NAMALWA (cell line): ENCODE results near the gene COQ3.
A peak's percentile ranks its signal among the peaks of the same experiment; 100 is the strongest.
"Not testable (repeated sequence)": the region's sequence is repeated elsewhere in the genome, so short reads cannot be mapped to it uniquely, and the experiment has no call there.

Experiments
- DNase-seq: peaks from one replicate; pipeline ENCODE4 v3.0.0-alpha.2; 2015; ENCODE audit warnings: low spot score

COQ3 gene

DNA sequence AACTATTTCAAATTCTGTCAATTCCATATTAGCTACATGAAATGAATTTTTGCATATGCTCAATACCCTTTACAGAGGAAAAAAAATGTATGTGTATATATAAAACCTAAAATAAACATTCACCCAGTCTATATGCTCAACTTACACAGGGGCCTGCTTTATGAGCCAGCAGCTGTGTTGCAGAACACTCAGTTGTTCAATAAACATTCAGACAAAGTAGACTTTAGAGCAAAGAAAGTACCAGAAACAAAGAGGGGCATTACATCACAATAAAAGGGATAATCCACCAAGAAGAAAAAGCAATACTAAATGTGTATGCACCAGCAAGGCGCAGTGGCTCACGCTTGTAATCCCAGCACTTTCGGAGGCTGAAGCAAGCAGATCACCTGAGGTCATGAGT, 9.5 kb downstream of the COQ3 start:
- no peak for DNase-seq

DNA sequence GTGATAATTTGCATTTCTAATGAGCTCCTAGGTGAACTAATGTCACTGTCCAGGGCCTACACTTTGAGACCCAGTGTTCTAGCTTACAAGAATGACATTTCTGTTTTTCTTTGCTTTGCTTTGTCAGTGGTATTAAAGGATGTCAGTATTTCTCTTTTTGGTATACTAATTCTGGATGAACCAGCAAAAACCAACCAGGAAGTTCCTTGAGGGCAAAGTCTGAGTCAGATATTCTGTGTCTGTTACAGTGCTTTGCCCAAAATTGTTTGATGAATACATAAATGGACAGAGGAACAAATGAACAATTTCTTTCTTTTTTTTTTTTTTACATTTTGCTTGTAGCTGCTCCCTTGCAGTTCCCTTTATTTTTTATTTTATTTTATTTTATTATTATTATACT, 15.4 kb downstream of the COQ3 start:
- no peak for DNase-seq

DNA sequence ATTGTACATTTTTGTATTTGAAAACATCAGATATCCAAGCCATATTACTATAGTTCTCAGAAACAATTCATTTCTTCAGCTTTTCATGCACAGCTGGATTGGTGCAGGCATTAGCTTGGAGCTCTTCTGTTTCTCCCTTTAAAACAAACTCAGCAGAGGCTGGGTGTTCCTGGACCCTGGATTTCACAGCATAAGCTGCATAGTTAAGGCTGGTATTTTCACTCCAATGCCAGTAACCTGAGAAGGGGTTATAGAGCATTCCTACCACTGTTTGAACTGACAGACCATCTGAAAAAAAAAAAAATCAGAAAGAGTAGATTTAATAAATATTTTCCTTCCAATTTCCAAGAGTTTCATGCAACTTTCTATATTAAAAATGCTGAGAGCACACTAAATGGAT, 24.5 kb downstream of the COQ3 start:
- DNase-seq, result no peak

DNA sequence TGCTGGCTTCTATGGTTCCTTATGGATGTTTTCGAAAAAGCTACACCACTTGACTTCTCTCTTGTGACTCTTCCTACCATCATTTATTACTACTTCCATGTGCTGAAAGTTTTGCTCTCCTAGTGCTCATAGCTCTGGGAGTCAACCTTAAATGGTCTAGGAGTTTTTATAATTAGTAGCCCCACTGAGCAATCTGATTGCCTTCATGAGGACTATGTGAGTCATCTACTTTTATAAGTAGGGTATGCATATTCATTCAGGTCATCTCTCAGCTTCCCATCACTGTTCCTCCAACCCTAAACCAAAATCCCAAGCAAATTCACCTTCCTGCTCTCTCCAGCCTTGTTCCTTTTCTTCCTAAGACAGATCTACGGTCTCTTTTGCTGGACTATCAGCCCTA, 27.1 kb downstream of the COQ3 start:
- DNase-seq, result no peak

DNA sequence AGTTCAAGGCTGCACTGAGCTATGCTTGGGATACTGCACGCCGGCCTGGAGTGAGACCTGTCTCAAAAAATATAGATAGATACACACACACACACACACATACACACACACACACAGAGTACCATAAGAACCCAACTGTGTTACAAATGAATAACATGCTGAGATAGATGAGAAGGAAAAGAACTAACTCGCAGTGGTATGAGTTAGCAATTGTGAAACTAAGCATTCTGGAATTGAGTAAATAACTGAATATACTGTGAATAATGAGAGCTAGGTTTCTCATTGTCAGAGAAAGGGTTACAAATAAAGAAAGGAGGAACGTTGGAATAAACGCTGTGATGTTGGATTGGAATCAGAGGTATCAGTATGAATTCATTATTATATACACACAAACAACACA, 30.0 kb downstream of the COQ3 start:
- no peak for DNase-seq

DNA sequence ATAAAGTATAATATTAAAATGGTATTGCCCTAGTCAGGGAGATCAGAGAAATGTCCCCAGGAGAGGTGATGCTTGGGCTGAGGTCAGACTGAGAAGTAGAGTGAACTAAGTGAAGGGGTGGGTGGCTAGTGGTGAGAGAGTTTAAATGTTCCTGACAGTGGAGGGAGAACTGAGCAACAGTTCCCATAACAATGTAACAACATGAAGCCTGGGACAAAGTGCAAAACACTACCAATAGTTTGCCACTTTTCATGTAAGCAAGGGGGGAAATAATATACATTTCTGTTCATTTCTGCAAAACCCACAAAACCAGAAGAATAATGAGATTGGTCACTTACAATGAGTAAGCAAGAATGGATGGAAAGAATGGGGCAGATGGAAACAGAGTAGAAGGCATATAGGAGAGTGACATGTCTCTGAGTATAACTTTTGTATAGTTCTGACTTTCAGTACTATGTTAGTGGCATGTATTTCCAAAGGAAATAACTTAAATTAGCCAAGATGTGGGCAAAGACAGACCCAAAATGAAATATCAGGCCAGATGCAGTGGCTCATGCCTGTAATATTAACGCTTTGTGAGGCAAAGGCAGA, 31.2 kb downstream of the COQ3 start:
- no peak for DNase-seq

DNA sequence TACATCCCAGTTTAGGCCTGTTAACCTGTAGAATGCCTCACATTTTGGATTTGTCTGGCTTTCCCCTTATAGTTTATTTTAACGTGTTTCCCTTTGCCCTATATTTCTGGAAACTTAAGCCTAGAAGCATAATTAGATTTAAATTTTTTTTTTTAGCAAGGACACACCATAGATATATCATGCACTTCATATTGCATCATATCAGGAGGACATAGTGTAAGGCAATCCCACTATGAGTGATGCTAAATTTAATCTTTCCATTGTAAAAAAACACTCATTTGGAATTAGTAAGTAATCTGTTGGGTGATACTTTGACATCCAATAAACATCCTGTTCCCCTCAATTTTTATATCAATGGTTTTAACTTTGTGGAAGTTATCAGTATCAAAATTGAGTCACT, 34.2 kb downstream of the COQ3 start:
- DNase-seq, result no peak

DNA sequence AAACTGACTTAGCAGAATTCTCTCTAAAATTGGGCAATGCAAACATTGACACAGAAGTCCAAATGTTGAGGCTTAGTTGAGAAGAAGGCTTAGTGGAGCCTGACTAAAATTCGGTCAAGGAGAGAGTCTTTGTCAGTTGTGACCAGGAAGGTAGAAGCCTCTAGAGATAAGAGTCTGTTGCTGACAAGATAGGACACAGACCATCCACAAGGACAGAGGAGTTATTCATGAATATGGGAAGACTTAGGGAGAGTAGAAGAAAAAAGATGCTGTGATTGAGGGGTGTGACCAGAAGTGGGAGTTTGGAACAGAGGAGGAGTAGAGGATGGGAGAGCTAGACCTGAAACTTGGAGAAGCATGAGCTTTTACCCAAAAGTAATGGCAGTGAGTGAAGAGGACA, 37.4 kb downstream of the COQ3 start:
- DNase-seq, result no peak

DNA sequence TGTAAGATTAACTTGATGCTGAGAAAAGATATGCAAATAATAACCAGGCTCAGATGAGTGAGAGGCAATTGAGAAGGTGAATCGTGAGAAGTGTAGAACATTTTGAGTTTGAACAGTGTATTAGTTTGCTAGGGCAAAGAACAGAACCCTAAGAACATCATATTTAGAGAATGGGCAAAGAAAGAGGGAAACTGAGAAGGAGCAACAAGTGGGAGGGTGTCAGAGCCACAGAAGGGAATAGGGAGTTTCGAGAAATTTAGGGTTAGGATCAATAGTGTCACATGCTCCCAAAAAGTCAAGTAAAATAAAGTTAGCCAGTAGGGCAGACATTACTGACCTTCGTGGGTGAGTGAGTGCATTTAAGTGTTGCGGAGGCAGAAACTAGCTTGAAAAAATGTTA, 39.0 kb downstream of the COQ3 start:
- DNase-seq, result no peak

DNA sequence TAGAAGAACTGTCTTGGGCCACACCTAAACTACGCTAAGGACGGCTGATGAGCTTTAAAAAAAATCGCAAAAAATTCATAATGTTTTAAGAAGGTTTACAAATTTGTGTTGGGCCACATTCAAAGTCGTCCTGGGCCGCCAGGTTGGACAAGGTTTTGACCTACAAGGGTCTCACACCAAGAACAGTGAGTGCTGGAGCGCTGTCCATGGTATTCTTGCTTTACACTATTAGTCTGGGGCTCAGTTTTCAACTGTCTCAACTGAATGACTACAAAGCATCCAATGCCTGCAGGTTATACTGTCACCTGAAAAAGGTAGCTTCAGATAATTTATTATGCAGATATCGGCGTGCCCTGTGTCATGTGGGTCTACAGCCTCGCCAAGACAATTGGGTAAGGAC, 40.9 kb downstream of the COQ3 start:
- DNase-seq, result no peak

DNA sequence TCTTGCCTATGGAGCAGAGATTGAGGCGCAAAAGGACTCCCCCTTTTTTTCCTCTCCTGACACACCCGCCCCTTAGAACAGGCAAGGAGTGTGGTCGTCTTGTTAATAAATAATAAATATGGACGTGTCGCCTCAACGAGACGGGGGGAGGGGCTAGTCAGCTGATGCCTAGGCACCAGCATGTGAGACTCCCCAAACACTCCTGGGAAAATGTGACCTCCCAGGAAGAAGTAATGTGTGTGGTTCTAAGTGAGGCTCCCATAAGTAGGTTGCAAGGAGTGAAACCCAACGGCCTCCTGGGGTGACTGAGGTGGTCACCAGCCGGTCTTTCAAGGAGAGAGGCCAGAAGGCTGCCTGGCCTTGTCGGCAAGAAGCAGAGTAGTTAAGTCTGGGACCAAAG, 43.4 kb downstream of the COQ3 start:
- no peak for DNase-seq

DNA sequence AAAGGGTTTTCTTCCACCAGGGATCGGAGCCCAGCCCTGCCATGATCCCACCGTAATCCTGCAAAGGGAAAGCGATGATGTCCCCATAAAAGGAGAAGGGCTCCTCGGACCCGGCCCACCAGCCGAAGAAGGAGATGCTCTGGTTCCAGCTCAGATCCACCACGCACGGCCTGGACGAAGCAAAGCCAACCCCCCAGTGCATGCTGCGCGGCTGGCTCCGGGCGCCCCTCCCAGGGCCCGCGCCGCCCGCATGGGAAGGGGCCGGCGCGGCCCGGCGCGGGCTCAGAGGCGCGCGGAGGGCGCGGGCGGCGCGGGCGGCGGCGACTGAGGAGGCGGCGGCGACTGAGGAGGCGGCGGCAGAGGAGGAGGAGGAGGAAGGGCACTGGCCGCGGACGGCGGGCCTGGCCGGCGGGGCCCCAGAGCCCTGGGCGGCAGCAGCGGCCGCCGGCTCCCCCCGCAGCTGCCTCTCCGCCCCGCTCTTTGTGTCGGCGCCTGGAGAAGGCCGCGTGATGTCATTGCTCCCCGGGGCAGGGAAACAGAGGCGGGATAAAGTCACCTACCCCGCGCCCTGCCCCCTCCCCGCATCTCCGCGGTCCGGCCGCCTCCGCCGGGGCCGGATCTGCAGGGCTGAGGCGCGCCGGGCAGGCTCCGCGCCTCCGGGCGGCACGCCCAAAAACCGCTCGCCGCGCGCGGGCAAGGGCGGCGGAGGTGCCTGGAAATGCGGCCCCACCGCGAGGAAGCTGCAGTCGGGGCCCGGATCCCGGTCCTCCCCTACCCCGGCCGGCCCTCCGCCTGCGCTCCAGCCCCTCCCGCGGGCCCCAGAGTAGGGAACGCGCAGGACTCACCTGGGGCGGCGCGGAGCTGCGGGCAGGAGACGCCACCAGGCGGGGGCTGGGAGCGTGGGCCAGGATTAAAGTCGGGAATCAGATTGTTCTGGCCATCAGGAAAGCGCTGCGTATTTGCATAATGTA, 44.5 kb downstream of the COQ3 start, which contains the start of gene FAXC:
FAXC (minus strand) TSS at position 504 of the 971 bp plus-strand sequence; CDS start at position 202, 302 bp downstream.
- DNase-seq, result no peak

DNA sequence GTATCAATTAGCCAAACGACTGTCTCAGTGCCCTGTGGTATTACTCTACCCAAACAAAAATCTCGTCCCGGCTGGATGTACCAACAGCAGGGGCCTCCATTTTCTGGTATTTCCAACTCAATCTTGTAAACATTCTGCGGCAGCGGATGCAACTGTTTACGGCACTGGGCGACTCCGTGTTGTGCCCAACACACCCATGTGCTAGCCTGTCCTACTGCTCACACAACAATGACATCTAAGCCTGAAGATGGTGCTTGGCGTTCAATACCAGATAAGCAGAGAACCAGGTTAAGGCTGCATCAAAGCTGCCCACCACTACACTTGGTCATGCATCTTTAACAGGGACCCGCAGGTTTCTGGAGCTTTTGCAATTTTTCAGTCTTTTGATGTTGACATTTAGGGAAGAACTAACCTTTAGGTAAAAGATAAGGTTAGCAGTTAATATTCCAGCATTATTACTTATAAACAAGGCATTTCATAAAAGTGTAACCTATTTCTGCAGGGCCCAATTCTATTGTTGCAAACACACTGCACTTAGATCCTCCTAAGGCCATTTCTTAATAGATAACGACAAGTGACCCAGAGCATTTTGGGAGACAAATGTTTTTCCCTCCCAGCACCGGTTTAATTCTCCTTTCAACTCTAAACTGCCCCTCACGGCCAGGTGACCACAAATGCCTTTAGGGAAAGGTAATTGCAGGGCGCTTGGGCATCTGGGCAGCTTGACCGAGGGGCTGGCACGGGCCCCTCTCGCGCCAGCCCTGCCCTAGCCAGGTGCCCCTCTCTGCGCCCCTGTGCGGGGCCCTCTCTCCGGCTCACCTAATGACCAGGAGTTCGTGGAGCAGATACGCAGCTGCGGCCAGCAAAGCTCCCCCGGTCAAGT, 45.5 kb downstream of the COQ3 start:
- no peak for DNase-seq

DNA sequence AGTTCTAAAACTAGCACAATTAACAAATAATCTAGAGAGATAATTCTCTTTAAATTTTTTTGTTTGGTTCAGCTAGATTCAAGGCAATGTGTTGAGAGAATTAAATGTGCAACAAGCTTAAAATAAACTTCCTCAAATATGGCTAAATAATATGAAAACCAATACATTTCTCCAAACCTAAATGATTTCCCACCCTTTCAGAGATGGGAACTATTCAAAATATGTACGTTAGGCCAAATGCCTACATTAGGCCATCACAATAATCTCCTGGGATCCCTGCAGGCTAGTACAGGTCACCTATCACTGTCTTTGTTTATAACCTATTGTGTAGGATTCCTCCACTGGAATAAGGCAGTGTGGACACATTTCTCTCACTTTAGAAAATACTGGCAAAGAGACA, 46.2 kb downstream of the COQ3 start:
- no peak for DNase-seq

DNA sequence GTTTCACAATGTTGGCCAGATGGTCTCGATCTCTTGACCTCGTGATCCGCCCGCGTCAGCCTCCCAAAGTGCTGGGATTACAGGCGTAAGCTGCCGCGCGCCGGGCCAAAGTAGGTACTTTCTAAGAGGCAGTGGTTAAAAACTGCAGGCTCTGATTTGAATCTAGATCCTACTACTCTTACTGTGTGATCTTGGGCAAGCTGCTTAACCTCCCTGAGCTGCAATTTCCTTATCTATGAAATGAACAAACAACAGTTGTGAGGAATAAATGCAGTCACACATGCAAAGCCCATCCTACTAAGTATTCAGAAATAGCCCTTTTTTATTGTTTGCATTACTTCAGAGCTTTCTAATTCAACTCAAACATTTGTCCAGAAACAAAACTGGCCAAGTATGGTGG, 47.4 kb downstream of the COQ3 start:
- DNase-seq, result no peak

DNA sequence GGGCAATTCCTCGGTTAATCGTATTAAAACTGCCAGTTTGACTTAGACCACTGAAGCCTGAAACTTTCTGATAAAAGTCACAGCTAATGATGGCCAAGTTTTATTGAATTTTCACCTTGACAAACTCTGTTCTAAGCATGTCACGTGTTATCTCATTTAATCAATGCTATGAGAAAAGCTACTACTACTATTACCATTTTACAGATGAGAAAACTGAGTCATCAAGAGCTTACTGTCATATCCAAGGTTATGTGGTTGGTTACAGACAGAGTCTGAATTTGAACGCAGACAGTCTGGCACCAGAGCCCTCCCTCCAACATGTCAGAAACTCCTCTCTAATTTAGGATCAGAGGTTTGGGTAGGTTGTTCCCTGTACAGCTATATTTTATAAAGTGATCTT, 48.8 kb downstream of the COQ3 start:
- DNase-seq, result no peak

DNA sequence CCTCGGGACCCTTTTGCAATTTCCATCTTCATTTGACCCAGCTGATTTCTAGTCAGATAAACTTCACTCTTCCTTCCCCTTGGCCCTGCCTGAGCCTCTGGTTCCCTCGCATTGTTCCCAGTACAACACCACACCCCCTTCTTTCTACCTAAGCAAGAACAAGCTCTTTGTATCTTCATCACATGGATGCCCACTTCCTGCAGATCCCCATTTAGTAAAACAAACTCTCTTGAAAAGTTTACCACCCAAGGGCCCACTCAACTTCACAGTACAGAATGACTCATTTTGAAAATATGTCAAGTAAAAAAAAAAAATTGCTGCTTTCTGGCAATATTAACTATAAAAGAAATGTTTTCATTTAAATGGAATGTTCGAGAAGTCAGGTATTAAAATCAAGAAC, 49.7 kb downstream of the COQ3 start:
- no peak for DNase-seq

DNA sequence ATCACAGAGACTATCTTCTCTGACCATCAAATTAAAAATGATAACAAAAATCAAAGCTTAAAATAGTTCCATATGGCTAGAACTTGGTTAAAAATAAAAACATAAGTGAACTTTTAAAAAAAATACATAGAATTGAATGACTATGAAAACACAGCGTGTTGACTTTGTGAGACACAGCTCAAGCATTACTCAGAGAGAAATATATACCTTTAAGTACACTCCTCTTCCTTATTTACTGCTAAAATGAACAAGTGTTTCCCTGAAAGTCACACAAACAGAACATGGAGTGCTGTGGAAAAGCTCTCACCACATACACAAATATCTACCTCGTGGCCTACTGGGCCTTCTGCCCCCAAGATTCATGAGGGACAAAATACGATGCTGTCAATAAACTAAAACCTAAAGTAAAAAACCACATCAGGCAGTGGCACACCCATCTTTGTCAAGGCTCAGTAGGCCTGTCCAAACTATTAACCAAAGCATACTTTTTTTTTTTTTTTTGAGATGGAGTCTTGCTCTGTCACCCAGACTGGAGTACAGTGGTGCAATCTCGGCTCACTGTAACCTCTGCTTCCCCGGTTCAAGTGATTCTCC, 52.0 kb downstream of the COQ3 start:
- DNase-seq, result no peak

DNA sequence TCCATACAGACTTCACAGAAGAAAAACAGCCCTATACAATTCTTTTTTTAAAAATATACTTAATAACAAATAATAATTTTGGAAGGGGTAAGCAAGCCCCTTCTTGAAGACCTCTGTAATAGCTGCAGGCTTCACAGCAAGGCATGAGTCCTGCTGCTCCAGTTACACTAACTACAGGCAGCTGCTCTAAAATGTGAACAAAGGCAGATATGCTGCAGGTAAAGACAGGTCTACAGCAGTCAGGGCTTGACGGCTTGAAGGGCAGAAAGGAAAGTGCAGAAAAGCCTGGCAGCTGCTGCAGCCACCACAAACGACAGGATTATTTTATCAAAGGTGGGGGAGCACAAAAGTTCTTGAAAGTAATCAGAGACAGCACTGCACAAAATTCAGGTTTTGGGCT, 55.8 kb downstream of the COQ3 start:
- DNase-seq, result no peak

DNA sequence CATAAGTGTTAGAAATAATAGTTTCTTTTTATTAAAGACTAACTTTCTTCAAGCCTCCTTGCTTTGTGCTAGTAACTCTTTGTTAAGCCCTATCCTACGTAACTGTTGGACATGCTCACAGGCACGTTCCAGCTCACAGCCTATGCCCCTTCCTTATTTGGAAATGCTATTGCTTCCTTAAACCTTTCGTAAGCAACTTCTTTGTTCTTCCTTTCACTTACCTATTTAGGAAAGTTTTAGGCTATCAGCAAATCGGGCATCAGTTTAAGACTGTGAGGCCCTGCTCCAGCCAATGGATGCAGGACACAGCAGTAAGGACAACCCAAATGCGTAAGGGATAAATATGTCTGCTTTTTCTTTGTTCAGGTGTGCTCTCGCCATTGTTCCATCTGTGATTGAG, 58.7 kb downstream of the COQ3 start:
- not testable (repeated sequence) for DNase-seq

DNA sequence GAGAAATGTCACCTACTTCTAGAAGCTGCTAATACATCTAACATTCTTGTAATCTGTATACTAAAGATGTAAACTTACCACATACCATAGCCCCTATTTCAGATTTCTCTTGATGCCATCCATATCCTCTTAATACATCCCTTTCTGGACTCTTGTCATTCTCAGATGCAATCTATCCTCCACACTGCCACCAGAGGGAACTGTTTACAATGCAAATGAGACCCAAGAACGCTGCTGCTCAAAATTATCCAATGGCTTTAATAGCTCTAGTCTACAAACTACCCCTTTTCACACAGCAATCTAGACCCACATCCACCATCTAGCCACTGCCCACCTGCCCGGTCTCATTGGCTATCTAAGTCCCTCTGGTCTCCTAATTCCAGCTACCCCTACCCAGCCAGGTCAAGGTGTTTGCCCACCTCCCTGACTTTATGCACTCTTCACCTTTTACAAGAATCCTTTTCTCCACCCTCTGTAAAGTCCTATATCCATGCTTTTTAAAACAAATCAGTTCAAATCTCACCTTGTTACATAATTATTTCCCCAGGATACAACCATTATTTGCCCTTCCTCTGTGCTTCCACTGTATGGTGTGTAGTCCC, 59.4 kb downstream of the COQ3 start:
- peak; percentile 76 for DNase-seq

DNA sequence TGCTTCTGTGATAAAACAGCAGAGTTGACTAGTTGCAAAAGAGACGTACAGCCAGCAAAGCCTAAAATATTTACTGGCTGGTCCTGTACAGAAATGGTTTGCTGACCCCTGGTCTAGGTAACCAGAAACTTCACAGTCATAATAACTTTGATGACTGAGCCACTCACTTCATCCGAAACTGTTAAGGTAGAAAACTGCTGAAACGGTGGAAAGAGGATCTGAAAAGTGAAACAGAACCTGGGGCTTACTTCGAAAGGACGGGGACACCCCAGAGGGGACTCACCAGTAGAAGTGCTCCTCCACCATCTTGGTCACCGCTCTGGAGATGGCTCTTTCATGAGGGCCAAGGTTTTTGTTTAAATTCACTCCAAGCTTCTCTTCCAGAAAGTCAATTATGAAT, 60.9 kb downstream of the COQ3 start:
- no peak for DNase-seq
